Liver (tissue), 9 donors: ENCODE measurements around the gene SLC44A3. TPM values are rescaled to one million over a fixed set of nuclear protein-coding genes. Genes with fewer than 3 reads are reported as not detected.

Experiments
- DNase-seq: peaks from one replicate; pipeline ENCODE4 v3.0.0-alpha.2; 2017; ENCODE audit warnings: low spot score
- H3K27ac ChIP-seq, 2 donors: one replicate each; pipeline ENCODE4 v1.7.0; 2013; ENCODE audit warnings: inconsistent platforms in 2 of 2, low read length in 2 of 2, control low read depth in 1 of 2, low read depth in 1 of 2, mild to moderate bottlenecking in 1 of 2
- H3K27me3 ChIP-seq, 4 donors: one replicate each; pipeline versions ENCODE4 v1.6.1 to v1.7.0; 2013; ENCODE audit warnings: low read length in 3 of 4, inconsistent platforms in 1 of 4, mild to moderate bottlenecking in 1 of 4, moderate library complexity in 1 of 4; ENCODE audit not compliant: control insufficient read depth in 4 of 4, insufficient read depth in 4 of 4
- H3K36me3 ChIP-seq, 4 donors: one replicate each; pipeline versions ENCODE4 v1.6.1 to v1.7.0; 2013; ENCODE audit warnings: low read length in 3 of 4, mild to moderate bottlenecking in 3 of 4, low read depth in 1 of 4, moderate library complexity in 1 of 4; ENCODE audit not compliant: control insufficient read depth in 4 of 4, insufficient read depth in 3 of 4
- H3K4me1 ChIP-seq, 4 donors: one replicate each; pipeline versions ENCODE4 v1.6.1 to v1.7.0; 2013; ENCODE audit warnings: low read length in 3 of 4, mild to moderate bottlenecking in 3 of 4, moderate library complexity in 1 of 4; ENCODE audit not compliant: control insufficient read depth in 4 of 4, insufficient read depth in 4 of 4
- H3K4me3 ChIP-seq, 3 donors: one replicate each; pipeline versions ENCODE4 v1.6.1 to v1.7.0; 2013; ENCODE audit warnings: low read length in 3 of 3, control low read depth in 1 of 3, low read depth in 1 of 3, mild to moderate bottlenecking in 1 of 3
- H3K9ac ChIP-seq, 2 donors: one replicate each; pipeline ENCODE4 v1.7.0; 2013; ENCODE audit warnings: low read length in 2 of 2, mild to moderate bottlenecking in 2 of 2, moderate library complexity in 2 of 2, control low read depth in 1 of 2, low read depth in 1 of 2
- H3K9me3 ChIP-seq, 4 donors: one replicate each; pipeline versions ENCODE4 v1.6.1 to v1.7.0; 2013; ENCODE audit warnings: low read length in 3 of 4; ENCODE audit not compliant: control insufficient read depth in 4 of 4
- EGR1 ChIP-seq, 2 donors: IDR thresholded peaks; 2 replicates each; pipeline ENCODE4 v1.6.1; 2016 to 2018; ENCODE audit warnings: antibody characterized with exemption in 2 of 2, low read depth in 2 of 2
- FOXA1 ChIP-seq: IDR thresholded peaks from 2 replicates; pipeline ENCODE4 v1.6.1; 2016; ENCODE audit warnings: antibody characterized with exemption
- HNF4A ChIP-seq, 2 donors: conservative IDR thresholded peaks; 2 replicates each; pipeline ENCODE4 v1.6.1; 2016; ENCODE audit warnings: antibody characterized with exemption in 2 of 2, mild to moderate bottlenecking in 2 of 2
- HNF4G ChIP-seq: IDR thresholded peaks from 2 replicates; pipeline ENCODE4 v1.6.1; 2016; ENCODE audit warnings: antibody characterized with exemption
- JUND ChIP-seq, 2 donors: IDR thresholded peaks; 2 replicates each; pipeline ENCODE4 v1.6.1; 2016; ENCODE audit warnings: antibody characterized with exemption in 2 of 2
- NR2F2 ChIP-seq: IDR thresholded peaks from 2 replicates; pipeline ENCODE4 v1.6.1; 2016; ENCODE audit warnings: antibody characterized with exemption
- RAD21 ChIP-seq, 2 donors: IDR thresholded peaks; 2 replicates each; pipeline ENCODE4 v1.6.1; 2016; ENCODE audit warnings: antibody characterized with exemption in 2 of 2, mild to moderate bottlenecking in 2 of 2
- RXRA ChIP-seq, 2 donors: IDR thresholded peaks; 2 replicates each; pipeline ENCODE4 v1.6.1; 2017 to 2018; ENCODE audit warnings: antibody characterized with exemption in 2 of 2, mild to moderate bottlenecking in 1 of 2
- SP1 ChIP-seq: IDR thresholded peaks from 2 replicates; pipeline ENCODE4 v1.6.1; 2018; ENCODE audit warnings: antibody characterized with exemption, mild to moderate bottlenecking
- TAF1 ChIP-seq: conservative IDR thresholded peaks from 2 replicates; pipeline ENCODE4 v1.6.1; 2016; ENCODE audit warnings: antibody characterized with exemption, mild to moderate bottlenecking
- YY1 ChIP-seq: IDR thresholded peaks from 2 replicates; pipeline ENCODE4 v1.6.1; 2016; ENCODE audit warnings: antibody characterized with exemption, mild to moderate bottlenecking
- WGBS: extraction: QIAGEN DNeasy Blood & Tissue Kit; methylation state at CpG from one replicate; pipeline ENCODE4 v1.1.7; 2013; 5-methylcytosine and 5-hydroxymethylcytosine counted together
- polyA plus RNA-seq, 2 donors: library from polyadenylated mRNA; stranded (reverse) in 1 of 2; unstranded in 1 of 2; fragments of 200-250 nt in 1 of 2; fragments of >200 nt in 1 of 2; fragmentation: Nextera tagmentation in 1 of 2; extraction: Ambion mirVana in 1 of 2; gene quantifications; one replicate each; pipeline versions ENCODE4 v1.2.1 to v1.2.3, GENCODE V29; 2013 to 2015
- total RNA-seq, 2 donors: library from RNA; depleted of rRNA; stranded (reverse); fragments of >200 nt; gene quantifications; one replicate each; pipeline ENCODE4 v1.2.3, GENCODE V29; 2014
- TF ChIP-seq, protein P1 (sequence below): fragments of 150-350 bp; IDR thresholded peaks from 2 replicates; pipeline ENCODE4 v1.5.1; 2017; ENCODE audit warnings: improper control_type of control experiment, low read depth, low read length; ENCODE audit not compliant: missing input control
- TF ChIP-seq, protein P2 (sequence below): IDR thresholded peaks from 2 replicates; pipeline ENCODE4 v1.6.1; 2016; ENCODE audit warnings: antibody characterized with exemption
- TF ChIP-seq, protein P3 (sequence below): IDR thresholded peaks from 2 replicates; pipeline ENCODE4 v1.6.1; 2016; ENCODE audit warnings: antibody characterized with exemption, mild to moderate bottlenecking
- donor health status: healthy.
- donor health status: healthy.
- donor health status: healthy.
- donor health status: healthy.
- donor health status: healthy.

The SLC44A3 gene
- total and polyA plus RNA-seq, 4 donors, result 2.4 to 2.8 (median 2.7) TPM

DNA sequence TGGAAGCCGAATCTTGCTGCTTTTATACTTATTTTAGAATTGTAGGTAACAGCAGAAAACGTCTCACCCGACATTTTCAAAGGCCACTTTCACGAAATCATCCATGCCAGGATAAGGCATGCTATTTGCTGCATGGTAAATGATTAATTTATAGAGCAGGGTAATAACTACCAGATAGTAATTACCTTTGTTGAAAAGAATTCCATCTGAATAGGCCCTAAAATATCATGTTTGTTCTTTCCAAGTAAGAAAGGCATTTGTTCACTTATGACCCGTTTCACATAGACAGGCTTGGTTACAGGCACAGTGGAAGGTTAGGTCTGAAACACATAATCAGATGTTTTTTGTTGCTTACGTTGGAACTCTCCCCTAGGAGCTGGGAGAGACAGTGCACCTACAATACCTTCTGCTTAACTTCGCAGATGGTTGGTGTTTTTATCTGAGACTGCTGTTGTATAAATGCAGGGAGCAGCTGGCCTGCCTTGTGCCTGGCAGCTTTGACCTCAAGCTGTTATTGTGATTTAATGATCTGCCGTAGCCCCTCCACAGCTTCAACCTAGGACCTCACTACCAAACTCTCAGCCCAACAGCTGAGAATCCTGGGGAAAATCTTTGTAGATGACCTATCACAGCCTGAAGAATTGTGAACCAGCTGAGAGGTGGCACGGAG, 1.6 kb downstream of the SLC44A3 start:
- no peaks in the 10 kb centered on the region for H3K9me3 ChIP-seq
- H3K27ac ChIP-seq, result no peak overlapping the region
- H3K9ac ChIP-seq, result no peak overlapping the region
- DNase-seq, result no peak
- WGBS, result 55% methylated on average over 9 of the region's 9 CpGs
- H3K4me3 ChIP-seq, result no peak overlapping the region
- TF ChIP-seq FOXA1 (no peak), SP1 (peak; percentile 36), RXRA (IDR thresholded peaks at IDR 0.05) (no peak), YY1 (peak; percentile 41)
- peaks cover 0 to 22% (median 5%) of the 10 kb centered on the region in 4 donors for H3K4me1 ChIP-seq
- H3K36me3 ChIP-seq, result peaks cover 0 to 2% (median 0%) of the 10 kb centered on the region in 4 donors
- no peaks in the 10 kb centered on the region for H3K27me3 ChIP-seq

DNA sequence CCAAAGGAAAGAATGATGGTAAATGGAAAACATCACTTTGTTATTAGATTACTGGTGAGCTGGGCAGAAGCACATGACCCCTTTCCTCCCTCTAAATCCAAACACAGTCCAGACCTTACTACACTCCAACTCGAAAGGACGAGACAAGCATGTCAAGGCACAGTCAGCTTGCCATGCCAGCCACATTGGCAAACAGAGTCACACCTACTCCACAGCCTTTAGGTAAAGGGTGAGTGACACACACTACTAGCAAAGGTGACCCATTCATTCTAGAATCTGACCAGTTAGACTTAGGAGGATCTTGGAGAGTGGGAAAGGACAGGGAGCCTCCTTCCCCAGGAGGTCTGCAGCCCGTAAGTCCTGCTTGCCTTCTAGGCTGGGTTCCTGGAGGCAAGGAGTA, 3.0 kb downstream of the SLC44A3 start:
- Histone ChIP-seq H3K27ac (no peak overlapping the region), H3K27me3 (no peaks in the 10 kb centered on the region), H3K9me3 (no peaks in the 10 kb centered on the region), H3K36me3 (peaks cover 0 to 6% (median 0%) of the 10 kb centered on the region in 4 donors), H3K4me3 (no peak overlapping the region), H3K4me1 (peaks cover 0 to 22% (median 5%) of the 10 kb centered on the region in 4 donors), H3K9ac (no peak overlapping the region)
- TF ChIP-seq JUND (IDR thresholded peaks at IDR 0.05) (no peak), RAD21 (IDR thresholded peaks at IDR 0.05) (no peak), TAF1 (no peak), HNF4A (conservative IDR thresholded peaks at IDR 0.05) (no peak), EGR1 (IDR thresholded peaks at IDR 0.05; ENCODE audit: low read depth in 2 of 2) (no peak), FOXA1 (no peak), HNF4G (no peak), NR2F2 (no peak)
- TF ChIP-seq, protein P1, sequence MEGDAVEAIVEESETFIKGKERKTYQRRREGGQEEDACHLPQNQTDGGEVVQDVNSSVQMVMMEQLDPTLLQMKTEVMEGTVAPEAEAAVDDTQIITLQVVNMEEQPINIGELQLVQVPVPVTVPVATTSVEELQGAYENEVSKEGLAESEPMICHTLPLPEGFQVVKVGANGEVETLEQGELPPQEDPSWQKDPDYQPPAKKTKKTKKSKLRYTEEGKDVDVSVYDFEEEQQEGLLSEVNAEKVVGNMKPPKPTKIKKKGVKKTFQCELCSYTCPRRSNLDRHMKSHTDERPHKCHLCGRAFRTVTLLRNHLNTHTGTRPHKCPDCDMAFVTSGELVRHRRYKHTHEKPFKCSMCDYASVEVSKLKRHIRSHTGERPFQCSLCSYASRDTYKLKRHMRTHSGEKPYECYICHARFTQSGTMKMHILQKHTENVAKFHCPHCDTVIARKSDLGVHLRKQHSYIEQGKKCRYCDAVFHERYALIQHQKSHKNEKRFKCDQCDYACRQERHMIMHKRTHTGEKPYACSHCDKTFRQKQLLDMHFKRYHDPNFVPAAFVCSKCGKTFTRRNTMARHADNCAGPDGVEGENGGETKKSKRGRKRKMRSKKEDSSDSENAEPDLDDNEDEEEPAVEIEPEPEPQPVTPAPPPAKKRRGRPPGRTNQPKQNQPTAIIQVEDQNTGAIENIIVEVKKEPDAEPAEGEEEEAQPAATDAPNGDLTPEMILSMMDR, result no peak
- TF ChIP-seq, protein P2, sequence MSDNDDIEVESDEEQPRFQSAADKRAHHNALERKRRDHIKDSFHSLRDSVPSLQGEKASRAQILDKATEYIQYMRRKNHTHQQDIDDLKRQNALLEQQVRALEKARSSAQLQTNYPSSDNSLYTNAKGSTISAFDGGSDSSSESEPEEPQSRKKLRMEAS, result no peak
- TF ChIP-seq, protein P3, sequence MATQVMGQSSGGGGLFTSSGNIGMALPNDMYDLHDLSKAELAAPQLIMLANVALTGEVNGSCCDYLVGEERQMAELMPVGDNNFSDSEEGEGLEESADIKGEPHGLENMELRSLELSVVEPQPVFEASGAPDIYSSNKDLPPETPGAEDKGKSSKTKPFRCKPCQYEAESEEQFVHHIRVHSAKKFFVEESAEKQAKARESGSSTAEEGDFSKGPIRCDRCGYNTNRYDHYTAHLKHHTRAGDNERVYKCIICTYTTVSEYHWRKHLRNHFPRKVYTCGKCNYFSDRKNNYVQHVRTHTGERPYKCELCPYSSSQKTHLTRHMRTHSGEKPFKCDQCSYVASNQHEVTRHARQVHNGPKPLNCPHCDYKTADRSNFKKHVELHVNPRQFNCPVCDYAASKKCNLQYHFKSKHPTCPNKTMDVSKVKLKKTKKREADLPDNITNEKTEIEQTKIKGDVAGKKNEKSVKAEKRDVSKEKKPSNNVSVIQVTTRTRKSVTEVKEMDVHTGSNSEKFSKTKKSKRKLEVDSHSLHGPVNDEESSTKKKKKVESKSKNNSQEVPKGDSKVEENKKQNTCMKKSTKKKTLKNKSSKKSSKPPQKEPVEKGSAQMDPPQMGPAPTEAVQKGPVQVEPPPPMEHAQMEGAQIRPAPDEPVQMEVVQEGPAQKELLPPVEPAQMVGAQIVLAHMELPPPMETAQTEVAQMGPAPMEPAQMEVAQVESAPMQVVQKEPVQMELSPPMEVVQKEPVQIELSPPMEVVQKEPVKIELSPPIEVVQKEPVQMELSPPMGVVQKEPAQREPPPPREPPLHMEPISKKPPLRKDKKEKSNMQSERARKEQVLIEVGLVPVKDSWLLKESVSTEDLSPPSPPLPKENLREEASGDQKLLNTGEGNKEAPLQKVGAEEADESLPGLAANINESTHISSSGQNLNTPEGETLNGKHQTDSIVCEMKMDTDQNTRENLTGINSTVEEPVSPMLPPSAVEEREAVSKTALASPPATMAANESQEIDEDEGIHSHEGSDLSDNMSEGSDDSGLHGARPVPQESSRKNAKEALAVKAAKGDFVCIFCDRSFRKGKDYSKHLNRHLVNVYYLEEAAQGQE, result no peak
- DNase-seq, result no peak
- WGBS, result 81% methylated on average over 3 of the region's 3 CpGs
